ENCODE data around the gene DNAJB2.
A peak's percentile ranks its signal among the peaks of the same experiment; 100 is the strongest.

The DNAJB2 gene

GRCh38 chr2:219279151-219279915 lies at the start of gene DNAJB2:
Gene DNAJB2, plus strand, starts transcription at chr2:219279366. Its CDS starts 468 bp downstream, at chr2:219279834.
- peak; percentile 96 for DNase-seq (ENCODE audit: low read depth)

DNA sequence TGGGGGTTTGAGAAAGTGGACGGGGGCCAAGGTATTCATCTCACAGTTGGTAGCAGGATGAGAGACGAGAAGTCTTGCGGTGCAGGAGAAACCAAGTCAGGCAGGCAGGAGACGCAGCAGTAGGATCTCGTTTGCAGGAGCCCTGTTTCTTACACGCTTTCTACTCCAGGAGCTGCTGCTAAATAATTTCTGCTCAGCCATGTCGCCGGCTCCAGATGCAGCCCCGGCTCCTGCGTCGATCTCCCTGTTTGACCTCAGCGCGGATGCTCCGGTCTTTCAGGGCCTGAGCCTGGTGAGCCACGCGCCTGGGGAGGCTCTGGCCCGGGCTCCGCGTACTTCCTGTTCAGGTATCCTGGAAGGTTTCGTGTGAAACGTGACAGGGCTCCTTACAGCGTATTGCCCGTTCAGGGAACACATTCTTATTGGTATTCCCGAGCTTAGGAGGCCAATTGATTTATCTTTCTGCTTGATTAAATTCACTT lies 49.1 kb upstream of the DNAJB2 start:
- no peak for DNase-seq (ENCODE audit: low read depth)

- DNase-seq (ENCODE audit: low read depth), result no peak
Measured at GRCh38 chr2:219234331-219234730, 44.8 kb upstream of the DNAJB2 start.

DNA sequence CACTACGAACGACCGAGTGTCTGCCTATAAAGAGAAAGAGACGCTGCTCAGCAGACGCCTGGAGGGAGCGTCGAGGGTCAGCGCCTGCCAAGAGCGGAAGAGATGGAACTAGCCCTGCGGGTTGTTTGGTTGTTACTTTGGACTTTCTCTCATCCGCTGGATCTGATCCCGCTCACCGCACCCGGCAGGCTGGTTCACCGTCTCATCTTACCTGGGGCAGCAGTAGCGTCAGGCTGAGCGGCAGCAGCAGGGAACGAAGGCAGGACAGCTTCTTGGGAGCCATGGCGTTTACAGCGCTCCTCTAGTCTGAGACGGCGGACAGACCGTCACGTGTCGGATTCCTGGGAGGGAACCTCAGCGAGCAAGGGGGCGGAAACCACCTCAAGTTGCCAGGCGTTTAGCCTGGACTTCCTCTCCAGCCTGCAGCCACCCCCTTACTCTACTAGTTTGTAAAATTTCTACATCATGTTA lies 35.8 kb upstream of the DNAJB2 start:
- DNase-seq (ENCODE audit: low read depth), result no peak

GRCh38 chr2:219244789-219245147 lies 34.4 kb upstream of the DNAJB2 start:
- no peak for DNase-seq (ENCODE audit: low read depth)

DNA sequence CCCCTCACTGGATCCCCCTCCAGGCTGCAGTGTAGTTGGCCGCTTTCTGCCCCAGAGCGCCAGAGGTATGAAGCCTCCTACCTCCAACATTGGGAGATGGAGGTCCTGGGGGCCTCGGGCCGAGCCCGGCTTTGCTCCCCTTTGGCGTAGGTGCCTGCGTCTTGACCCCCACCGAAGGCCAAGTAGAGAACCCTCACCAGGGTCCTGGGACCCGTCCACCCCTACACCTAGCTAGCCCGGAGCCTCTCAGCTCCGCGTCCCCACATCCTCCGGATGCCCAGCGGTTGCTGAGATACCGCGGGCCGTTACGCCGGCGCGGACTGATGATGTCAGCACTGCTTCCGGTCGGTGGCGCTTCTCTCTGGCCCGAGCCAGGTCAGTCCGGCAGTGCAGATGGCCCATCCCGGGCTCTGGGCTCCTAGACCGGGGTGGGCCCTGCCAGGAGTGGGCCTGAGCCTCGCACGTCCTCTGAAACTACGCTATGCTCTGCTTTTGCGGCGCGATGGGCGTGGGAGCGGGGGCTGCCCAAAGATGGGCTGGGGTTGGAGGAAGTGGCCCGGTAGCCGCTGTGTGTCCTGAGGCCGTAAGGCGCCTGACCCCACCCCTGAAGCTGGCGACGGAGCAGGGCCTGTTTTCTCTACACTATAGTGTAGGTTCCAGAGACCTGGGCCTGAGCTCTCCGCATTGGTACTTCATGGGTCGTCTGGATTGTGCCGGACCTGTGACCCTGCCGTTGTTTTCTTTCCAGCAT lies 33.8 kb upstream of the DNAJB2 start, which contains the start of the genes GLB1L and STK16:
TSS of gene GLB1L (minus strand) at position 297 of the 751 bp plus-strand sequence. CDS start 1,871 bp downstream, outside the sequence.
TSS of gene STK16 (plus strand) at position 332 of the 751 bp plus-strand sequence. CDS start 521 bp downstream, outside the sequence.
- peak; percentile 84 for DNase-seq (ENCODE audit: low read depth)

- no peak for DNase-seq (ENCODE audit: low read depth)
Measured at GRCh38 chr2:219245899-219246230, 33.3 kb upstream of the DNAJB2 start.

DNA sequence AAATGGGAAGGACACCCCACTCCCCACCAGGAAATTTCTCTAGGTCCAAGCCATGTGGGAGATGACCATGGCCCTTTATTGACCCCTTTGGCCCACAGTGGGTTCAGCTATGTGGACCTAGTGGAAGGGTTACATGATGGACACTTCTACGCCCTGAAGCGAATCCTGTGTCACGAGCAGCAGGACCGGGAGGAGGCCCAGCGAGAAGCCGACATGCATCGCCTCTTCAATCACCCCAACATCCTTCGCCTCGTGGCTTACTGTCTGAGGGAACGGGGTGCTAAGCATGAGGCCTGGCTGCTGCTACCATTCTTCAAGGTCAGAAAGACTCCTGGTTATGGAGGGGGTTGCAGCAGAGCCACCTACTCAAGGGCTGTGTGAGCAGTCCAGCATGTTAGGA lies 32.6 kb upstream of the DNAJB2 start:
- no peak for DNase-seq (ENCODE audit: low read depth)

DNA sequence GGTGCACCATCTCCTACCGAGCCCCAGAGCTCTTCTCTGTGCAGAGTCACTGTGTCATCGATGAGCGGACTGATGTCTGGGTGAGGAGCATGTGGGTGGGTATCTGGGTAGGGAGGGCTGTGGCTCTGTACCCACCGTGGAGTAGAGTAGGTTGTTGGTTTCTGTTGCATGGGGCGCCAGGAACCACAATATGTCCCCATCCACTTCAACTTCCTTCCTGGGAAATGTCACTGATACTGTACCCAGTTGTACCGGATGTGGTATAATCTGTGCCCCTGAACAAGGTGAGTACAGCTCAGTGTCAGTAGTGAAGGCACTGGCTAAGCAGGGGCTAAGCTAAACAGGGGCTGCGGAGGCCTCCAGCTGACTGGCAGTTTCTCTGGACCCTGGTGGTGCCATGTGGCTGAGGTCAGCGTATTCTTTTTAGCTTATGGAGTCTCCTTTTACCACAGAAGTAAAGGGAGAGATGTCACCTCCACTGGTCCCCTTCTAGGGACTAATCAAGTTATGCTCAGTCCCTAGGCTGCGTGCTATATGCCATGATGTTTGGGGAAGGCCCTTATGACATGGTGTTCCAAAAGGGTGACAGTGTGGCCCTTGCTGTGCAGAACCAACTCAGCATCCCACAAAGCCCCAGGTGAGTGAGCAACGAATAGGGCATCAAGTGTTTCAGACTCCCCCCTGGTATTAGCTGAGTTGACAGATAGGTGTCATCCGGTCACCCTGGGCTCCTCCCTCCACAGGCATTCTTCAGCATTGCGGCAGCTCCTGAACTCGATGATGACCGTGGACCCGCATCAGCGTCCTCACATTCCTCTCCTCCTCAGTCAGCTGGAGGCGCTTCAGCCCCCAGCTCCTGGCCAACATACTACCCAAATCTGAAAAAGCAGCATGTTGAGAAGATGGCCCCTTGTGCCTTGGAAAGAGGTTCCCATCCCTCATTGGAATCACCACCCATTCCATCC lies 31.2 kb upstream of the DNAJB2 start:
- no peak for DNase-seq (ENCODE audit: low read depth)

- DNase-seq (ENCODE audit: low read depth), result no peak
Measured at GRCh38 chr2:219248845-219249202, 30.3 kb upstream of the DNAJB2 start.

GRCh38 chr2:219249203-219249980 lies 29.8 kb upstream of the DNAJB2 start:
- no peak for DNase-seq (ENCODE audit: low read depth)

DNA sequence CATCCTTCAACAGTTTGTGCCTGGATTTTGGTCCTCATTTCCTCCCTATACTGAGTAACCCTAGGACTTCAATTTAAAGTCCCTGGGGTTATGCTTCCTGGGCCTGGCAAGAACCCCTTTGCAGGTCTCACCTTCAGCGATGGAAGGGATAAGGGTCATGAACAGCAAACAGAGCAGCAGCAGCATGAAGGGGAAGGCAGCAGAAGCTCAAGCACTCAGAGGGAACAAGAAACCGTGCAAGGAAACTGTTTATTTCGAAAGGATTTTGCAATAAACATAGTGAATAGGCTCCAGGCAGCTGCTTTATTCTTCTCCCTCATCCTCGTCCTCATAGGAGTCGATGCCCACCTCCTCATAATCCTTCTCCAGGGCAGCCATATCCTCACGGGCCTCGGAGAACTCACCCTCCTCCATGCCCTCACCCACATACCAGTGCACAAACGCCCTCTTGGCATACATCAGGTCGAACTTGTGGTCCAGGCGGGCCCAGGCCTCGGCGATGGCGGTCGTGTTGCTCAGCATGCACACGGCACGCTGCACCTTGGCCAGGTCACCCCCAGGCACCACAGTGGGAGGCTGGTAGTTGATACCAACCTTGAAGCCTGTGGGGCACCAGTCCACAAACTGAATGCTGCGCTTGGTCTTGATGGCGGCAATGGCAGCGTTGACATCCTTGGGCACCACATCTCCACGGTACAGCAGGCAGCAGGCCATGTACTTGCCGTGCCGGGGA lies 29.0 kb upstream of the DNAJB2 start:
- no peak for DNase-seq (ENCODE audit: low read depth)

- no peak for DNase-seq (ENCODE audit: low read depth)
Measured at GRCh38 chr2:219251656-219252055, 27.5 kb upstream of the DNAJB2 start.

DNA sequence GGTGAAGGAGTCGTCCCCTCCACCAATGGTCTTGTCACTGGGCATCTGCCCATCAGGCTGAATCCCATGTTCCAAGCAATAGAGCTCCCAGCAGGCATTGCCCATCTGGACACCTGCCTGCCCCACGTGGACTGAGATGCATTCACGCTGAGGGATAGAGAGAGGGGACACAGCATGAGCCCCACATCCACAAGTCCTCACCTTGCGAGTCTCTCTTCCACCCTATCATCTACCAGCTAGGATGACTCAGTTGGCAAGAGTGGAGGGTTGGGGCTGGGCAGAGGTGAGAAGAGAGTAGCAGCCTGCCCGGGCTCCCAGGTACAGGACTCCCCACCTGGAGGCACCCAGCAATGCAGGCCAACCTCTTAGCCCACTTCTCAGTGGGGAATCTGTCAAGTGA lies 27.1 kb upstream of the DNAJB2 start:
- DNase-seq (ENCODE audit: low read depth), result no peak

- no peak for DNase-seq (ENCODE audit: low read depth)
Measured at GRCh38 chr2:219252570-219252899, 26.6 kb upstream of the DNAJB2 start.

GRCh38 chr2:219252900-219253752 lies 26.0 kb upstream of the DNAJB2 start, which contains the start of gene TUBA4B:
Gene TUBA4B, plus strand, starts transcription at chr2:219253243. Its CDS starts 165 bp downstream, at chr2:219253408.
- DNase-seq (ENCODE audit: low read depth), result no peak

DNA sequence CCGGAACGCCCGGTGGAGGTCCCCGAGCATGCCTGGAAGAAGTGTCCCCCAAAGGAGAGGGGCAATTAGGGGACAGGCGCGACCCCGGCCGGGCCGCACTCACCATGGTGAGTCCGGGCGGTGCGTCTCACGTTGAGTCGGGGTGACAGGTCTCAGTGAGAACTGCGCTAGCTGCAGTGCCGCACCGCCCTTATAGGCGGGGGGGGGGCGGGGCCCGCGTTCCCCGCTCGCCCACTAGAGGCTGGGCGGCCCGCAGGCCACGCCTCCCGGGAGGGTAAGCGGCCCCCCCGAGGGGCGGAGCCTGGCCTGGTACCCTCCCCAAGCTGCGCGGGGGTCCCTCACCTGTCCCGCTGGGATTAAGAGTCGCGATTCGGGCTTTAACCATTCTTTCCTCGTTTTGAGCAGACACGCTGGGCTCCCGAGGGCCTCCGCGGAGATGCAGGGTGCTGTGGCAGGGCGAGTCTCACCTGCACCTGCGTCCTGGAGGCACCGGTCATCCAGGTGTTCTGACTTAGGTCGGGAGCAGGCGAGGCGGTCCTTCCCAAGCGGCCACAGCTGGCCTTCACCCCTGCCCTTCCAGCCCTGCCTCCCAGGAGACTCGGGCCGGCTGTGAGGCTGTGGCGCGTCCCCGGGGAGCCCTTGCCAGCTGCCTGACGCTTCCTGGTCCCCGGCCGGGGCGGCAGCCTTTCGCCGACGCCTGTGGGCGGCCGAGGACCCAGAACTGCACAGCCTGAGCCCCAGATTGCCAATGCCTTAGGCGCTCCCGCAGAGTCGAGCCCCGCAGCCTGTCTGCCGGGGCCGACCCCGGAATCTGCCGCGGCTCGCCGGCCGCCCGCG lies 25.2 kb upstream of the DNAJB2 start, which contains the start of gene TUBA4A:
TSS of gene TUBA4A (minus strand) at position 166 of the 837 bp plus-strand sequence. CDS start at position 106, 60 bp downstream.
- DNase-seq (ENCODE audit: low read depth), result peak; percentile 93

DNA sequence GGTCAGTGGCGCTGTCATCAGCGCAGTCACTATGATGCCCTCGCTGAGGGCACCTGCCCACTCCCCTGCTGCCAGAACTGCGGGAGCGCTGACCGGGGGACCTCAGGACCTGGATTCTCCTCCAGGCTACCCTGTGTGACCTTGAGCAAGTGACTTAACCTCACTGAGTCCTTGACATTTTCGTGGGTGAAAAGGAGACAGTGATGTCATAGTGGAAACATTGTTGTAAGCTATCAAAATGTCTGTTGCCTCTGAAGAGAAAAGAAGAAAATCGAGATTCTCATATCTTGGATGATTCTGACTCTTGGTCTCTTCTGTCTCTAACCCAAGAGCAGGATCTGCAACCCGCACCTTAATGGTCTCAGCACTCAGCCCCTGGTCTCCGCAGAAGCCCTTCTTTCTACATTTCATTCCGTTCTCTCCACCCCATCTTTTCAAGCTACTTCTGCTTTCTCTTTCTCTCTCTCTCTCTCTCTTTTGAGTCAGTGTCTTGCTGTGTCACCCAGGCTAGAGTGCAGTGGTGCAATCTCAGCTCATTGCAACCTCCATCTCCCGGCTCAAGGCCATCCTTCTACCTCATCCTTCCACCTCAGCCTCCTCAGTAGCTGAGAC lies 24.5 kb upstream of the DNAJB2 start:
- DNase-seq (ENCODE audit: low read depth), result no peak

All from activated T-cell treated with anti-CD3 and anti-CD28 coated beads for 1 hour (primary cell).